IMR-90 (cell line): Measurements from ENCODE around the gene CST3. TPM values are rescaled to one million over a fixed set of nuclear protein-coding genes. Genes with fewer than 3 reads are reported as not detected.

Source experiments
- ATAC-seq: fragments of 200-7000 bp; cut with Tn5 transposase; 2 replicates; pipeline ENCODE4 v1.9.1; 2020; ENCODE audit warnings: low read depth, mild to moderate bottlenecking, moderate library complexity
- BruUV-seq: library from RNA; stranded (reverse); fragments of 400-500 nt; replicated peaks from 2 replicates; lab custom pipeline; 2021; lab: Mats Ljungman, UMichigan
- CTCF ChIA-PET: fragments of 300-600 bp; formaldehyde crosslinking; extraction: SDS; loops from one replicate; lab custom pipeline; 2021; ENCODE audit warnings: antibody characterized with exemption; lab: Yijun Ruan, JAX
- POLR2A ChIA-PET: fragments of 300-600 bp; sonication (Branson Sonifier 250); formaldehyde crosslinking; loops from one replicate; lab custom pipeline; 2022; ENCODE audit warnings: antibody characterized with exemption; ENCODE audit not compliant: unreplicated experiment; lab: Charles Lee
- DNase-seq: peaks from one replicate; pipeline ENCODE4 v3.0.0; 2013
- H2AFZ ChIP-seq: replicated peaks from 2 replicates; pipeline ENCODE3; 2013; ENCODE audit warnings: low read length, mild to moderate bottlenecking; ENCODE audit not compliant: poor library complexity
- H2AK5ac ChIP-seq: 2 replicates; pipeline ENCODE4 v1.6.1; 2013; ENCODE audit warnings: low read depth, low read length, inconsistent platforms
- H2AK9ac ChIP-seq: replicated peaks from 2 replicates; pipeline ENCODE3; 2013; ENCODE audit warnings: mild to moderate bottlenecking, low read depth, low read length, moderate library complexity; ENCODE audit not compliant: poor library complexity
- H2BK120ac ChIP-seq: 2 replicates; pipeline ENCODE4 v1.6.1; 2013; ENCODE audit warnings: low read depth, low read length, inconsistent platforms
- H2BK15ac ChIP-seq: 3 replicates; pipeline ENCODE4 v1.6.1; 2013; ENCODE audit warnings: low read depth, low read length, inconsistent platforms
- H2BK20ac ChIP-seq: 2 replicates; pipeline ENCODE4 v1.6.1; 2013; ENCODE audit warnings: low read depth, mild to moderate bottlenecking, inconsistent platforms, low read length, moderate library complexity
- H2BK5ac ChIP-seq: 2 replicates; pipeline ENCODE4 v1.6.1; 2013; ENCODE audit warnings: mild to moderate bottlenecking, low read depth, low read length, inconsistent platforms; ENCODE audit not compliant: poor library complexity, severe bottlenecking
- H3K14ac ChIP-seq: replicated peaks from 2 replicates; pipeline ENCODE4 v1.6.1; 2013; ENCODE audit warnings: low read depth, low read length, inconsistent platforms
- H3K18ac ChIP-seq: 2 replicates; pipeline ENCODE4 v1.6.1; 2013; ENCODE audit warnings: low read depth, low read length, control low read depth
- H3K23ac ChIP-seq: 2 replicates; pipeline ENCODE4 v1.6.1; 2013; ENCODE audit warnings: low read depth, low read length, inconsistent platforms
- H3K27ac ChIP-seq: 2 replicates; pipeline ENCODE4 v1.5.1; 2013; ENCODE audit warnings: mild to moderate bottlenecking, control low read depth, low read length; ENCODE audit not compliant: insufficient read depth
- H3K27me3 ChIP-seq: 2 replicates; pipeline ENCODE4 v1.6.1; 2013; ENCODE audit warnings: low read length; ENCODE audit not compliant: control insufficient read depth, insufficient read depth
- H3K36me3 ChIP-seq: 2 replicates; pipeline ENCODE4 v1.6.1; 2013; ENCODE audit warnings: low read length, mixed read lengths; ENCODE audit not compliant: control insufficient read depth, insufficient read depth
- H3K4ac ChIP-seq: 2 replicates; pipeline ENCODE4 v1.6.1; 2013; ENCODE audit warnings: low read depth, low read length, inconsistent platforms
- H3K4me1 ChIP-seq: 2 replicates; pipeline ENCODE4 v1.6.1; 2013; ENCODE audit warnings: low read length, mixed read lengths; ENCODE audit not compliant: control insufficient read depth, insufficient read depth
- H3K4me2 ChIP-seq: 2 replicates; pipeline ENCODE4 v1.6.1; 2013; ENCODE audit warnings: low read depth, mild to moderate bottlenecking, control low read depth, low read length, moderate library complexity
- H3K4me3 ChIP-seq: 2 replicates; pipeline ENCODE4 v1.5.1; 2013; ENCODE audit warnings: low read depth, mild to moderate bottlenecking, control low read depth, low read length, moderate library complexity; ENCODE audit not compliant: insufficient read depth
- H3K56ac ChIP-seq: 2 replicates; pipeline ENCODE4 v1.6.1; 2013; ENCODE audit warnings: low read length, inconsistent platforms; ENCODE audit not compliant: insufficient read depth; ENCODE audit errors: extremely low read depth
- H3K79me1 ChIP-seq, 2 experiments: 2 replicates each; pipeline ENCODE4 v1.6.1; 2013; ENCODE audit warnings: low read length in 2 of 2, inconsistent platforms in 1 of 2, low read depth in 1 of 2
- H3K9ac ChIP-seq: 2 replicates; pipeline ENCODE4 v1.6.1; 2013; ENCODE audit warnings: low read depth, low read length, control low read depth
- H3K9me1 ChIP-seq: 2 replicates; pipeline ENCODE4 v1.6.1; 2013; ENCODE audit warnings: low read length, inconsistent platforms; ENCODE audit not compliant: insufficient read depth
- H3K9me3 ChIP-seq: 2 replicates; pipeline ENCODE4 v1.6.1; 2013; ENCODE audit warnings: low read length; ENCODE audit not compliant: control insufficient read depth, insufficient read depth
- H4K20me1 ChIP-seq: 2 replicates; pipeline ENCODE4 v1.6.1; 2013; ENCODE audit warnings: low read length, inconsistent platforms; ENCODE audit not compliant: insufficient read depth
- H4K5ac ChIP-seq: 2 replicates; pipeline ENCODE4 v1.6.1; 2013; ENCODE audit warnings: mild to moderate bottlenecking, low read depth, low read length, control low read depth
- H4K8ac ChIP-seq, 2 experiments: 2 replicates each; pipeline ENCODE4 v1.6.1; 2013; ENCODE audit warnings: low read depth in 2 of 2, low read length in 2 of 2, control low read depth in 1 of 2, inconsistent platforms in 1 of 2
- H4K91ac ChIP-seq: 2 replicates; pipeline ENCODE4 v1.6.1; 2013; ENCODE audit warnings: low read depth, low read length, inconsistent platforms; ENCODE audit not compliant: insufficient read depth
- CHD1 ChIP-seq: IDR thresholded peaks from 2 replicates; pipeline ENCODE4 v1.6.1; 2012; ENCODE audit warnings: low read depth, low read length, improper control_type of control experiment
- MAFK ChIP-seq: IDR thresholded peaks from 2 replicates; pipeline ENCODE4 v1.6.1; 2012; ENCODE audit warnings: low read depth, low read length, improper control_type of control experiment
- RCOR1 ChIP-seq: IDR thresholded peaks from 2 replicates; pipeline ENCODE4 v1.6.1; 2012; ENCODE audit warnings: mild to moderate bottlenecking, low read length, improper control_type of control experiment; ENCODE audit not compliant: insufficient replicate concordance
- WGBS, 2 experiments: methylation state at CpG; one replicate each; pipeline versions ENCODE4 v1.1.5 to v1.1.7; 2013; ENCODE audit warnings: missing lambda C conversion rate in 2 of 2; ENCODE audit not compliant: insufficient read length in 1 of 2; ENCODE audit errors: extremely low coverage in 2 of 2; 5-methylcytosine and 5-hydroxymethylcytosine counted together
- dilution Hi-C: fragments of 300-500 bp; cut with HindIII; formaldehyde crosslinking; loops from one replicate; pipeline ENCODE4 v1.14.3; 2018; ENCODE audit warnings: low sequenced_read_pairs; ENCODE audit not compliant: unreplicated experiment
- in situ Hi-C: fragments of 300-500 bp; cut with MboI; formaldehyde crosslinking; loops from 3 replicates; pipeline ENCODE4 v1.14.3; 2019; ENCODE audit warnings: low sequenced_read_pairs, inconsistent platforms, mixed read lengths
- intact Hi-C: fragments of 100-400 bp; cut with micrococcal nuclease; formaldehyde crosslinking; loops from 2 replicates; pipeline ENCODE4 v1.10.0; 2022
- polyA plus RNA-seq, 3 experiments: library from polyadenylated mRNA; depleted of rRNA; stranded (reverse); fragments of >200 nt; gene quantifications; 2 replicates each; pipeline ENCODE4 v1.2.3, GENCODE V29; 2012; ENCODE audit warnings: low replicate concordance in 1 of 3
- total RNA-seq: library from RNA; depleted of rRNA; stranded (reverse); fragments of >200 nt; gene quantifications from 2 replicates; pipeline ENCODE4 v1.2.3, GENCODE V29; 2012

CST3 gene
- total and polyA plus RNA-seq, 2 of the 4 experiments (the other 2 are of a cell fraction), result 26.0 to 471 TPM

DNA sequence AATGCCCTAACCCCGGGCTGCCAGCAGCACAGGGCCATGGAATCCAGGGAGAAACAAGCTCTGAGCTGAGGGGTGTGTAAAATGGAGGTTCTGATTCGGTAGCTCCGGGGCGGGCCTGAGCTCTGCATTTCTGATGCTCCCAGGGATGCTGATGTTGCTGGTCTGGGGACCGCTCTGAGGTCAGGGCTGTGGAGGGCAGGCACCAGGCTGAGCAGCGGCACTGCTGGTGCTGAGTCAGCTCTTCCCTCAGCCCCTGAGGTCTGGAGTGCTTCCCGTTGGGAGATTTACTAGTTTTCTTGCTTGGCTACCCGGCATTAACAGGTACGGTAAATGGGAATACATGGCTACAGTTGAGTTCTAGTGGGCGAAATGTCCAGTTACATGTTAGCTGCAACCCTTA, 18.6 kb upstream of the CST3 start:
- no peak overlapping the region for H3K23ac ChIP-seq

More for the DNA sequence above, 18.6 kb upstream of the CST3 start:
- Histone ChIP-seq H2BK15ac (no peak overlapping the region), H3K4me2 (no peak overlapping the region), H3K56ac (no peak overlapping the region), H3K27me3 (peaks cover 4% of the 10 kb centered on the region), H4K8ac (no peak overlapping the region), H3K9me1 (no peaks in the 10 kb centered on the region), H4K91ac (no peak overlapping the region), H3K14ac (no peak overlapping the region), H4K20me1 (no peaks in the 10 kb centered on the region), H2AK5ac (no peak overlapping the region), H3K27ac (no peak overlapping the region), H3K4me1 (peaks cover 5% of the 10 kb centered on the region), H3K9ac (no peak overlapping the region), H3K4ac (no peak overlapping the region), H3K18ac (no peak overlapping the region), H3K4me3 (no peak overlapping the region), H2AK9ac (no peak overlapping the region), H2BK20ac (no peak overlapping the region), H3K79me1 (no peaks in the 10 kb centered on the region), H2BK5ac (no peak overlapping the region), H2AFZ (no peak overlapping the region), H3K9me3 (no peaks in the 10 kb centered on the region), H2BK120ac (no peak overlapping the region), H4K5ac (no peak overlapping the region), H3K36me3 (no peaks in the 10 kb centered on the region)
- POLR2A ChIA-PET, result interaction anchor here (0.6 kb wide), 1 partner anchor 203 kb away, joined by 5 read pairs; no protein-coding TSS in a partner anchor
- CTCF ChIA-PET, result no interaction called here
- dilution Hi-C loops (no loop called here), intact Hi-C loops (no loop called here), in situ Hi-C loops (no loop called here)
- no peak for DNase-seq
- no peak for ATAC-seq
- TF ChIP-seq MAFK (peak; percentile 65), RCOR1 (no peak), CHD1 (no peak)
- BruUV-seq, result no TSS peak
- 71% methylated on average over 4 of the region's 10 CpGs; no CpG with 5 or more reads in 1 of the 2 experiments for WGBS, 2 experiments
